Measurements from ENCODE around the gene CMTM7.

CMTM7 gene

DNA sequence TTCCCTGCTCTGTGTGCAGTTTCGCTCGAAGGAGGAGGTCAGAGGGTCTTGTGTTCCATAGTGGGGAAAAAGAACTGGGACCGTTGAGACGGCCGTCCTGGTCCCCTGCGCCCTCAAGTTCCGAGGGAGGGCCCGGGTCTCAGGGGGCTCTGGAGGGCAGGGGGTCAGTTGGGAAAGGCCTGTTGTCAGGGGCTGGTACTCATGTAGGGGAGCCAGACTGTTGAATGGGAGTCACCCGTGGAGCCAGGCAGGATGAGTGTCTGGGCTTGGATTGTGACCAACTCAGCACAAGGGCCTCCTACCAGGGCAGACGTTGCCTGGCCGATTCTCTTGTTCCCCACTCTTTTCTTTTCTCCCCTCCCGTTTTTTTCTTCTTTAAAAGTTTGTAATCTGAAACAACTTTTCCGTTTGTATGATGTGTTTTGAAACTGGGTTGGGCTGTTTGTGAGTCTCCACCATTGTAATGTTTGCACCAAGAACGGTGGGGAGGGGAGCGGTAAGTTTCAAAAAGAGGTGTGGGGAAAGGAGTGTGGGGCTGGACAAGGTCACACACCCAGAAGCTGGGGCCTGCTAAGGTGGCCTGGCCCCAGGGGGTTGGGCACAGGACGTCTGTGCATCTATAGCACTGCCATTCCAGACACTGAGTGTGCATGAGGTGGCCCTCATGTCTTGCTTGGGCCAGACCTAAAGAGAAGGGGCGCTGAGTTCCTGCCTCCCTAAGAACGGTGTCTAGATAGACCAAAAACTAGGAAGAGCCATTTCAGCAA lies 1.1 kb downstream of the CMTM7 start:
- Histone ChIP-seq H3K27ac (ENCODE audit: poor library complexity, severe bottlenecking) (peak overlapping the region; percentile 31), H3K4me3 (ENCODE audit: severe bottlenecking) (peak overlapping the region; percentile 70), H3K4me1 (ENCODE audit: insufficient read depth, poor library complexity, severe bottlenecking) (no peaks in the 10 kb centered on the region), H3K27me3 (ENCODE audit: insufficient read depth, poor library complexity, severe bottlenecking) (no peaks in the 10 kb centered on the region), H3K36me3 (ENCODE audit: low read depth) (no peaks in the 10 kb centered on the region), H3K9me3 (ENCODE audit: severe bottlenecking) (no peaks in the 10 kb centered on the region)
- peak; percentile 40; the same call in 2 of the 3 replicates for ATAC-seq (ENCODE audit: low read depth)
- TF ChIP-seq, protein P1, sequence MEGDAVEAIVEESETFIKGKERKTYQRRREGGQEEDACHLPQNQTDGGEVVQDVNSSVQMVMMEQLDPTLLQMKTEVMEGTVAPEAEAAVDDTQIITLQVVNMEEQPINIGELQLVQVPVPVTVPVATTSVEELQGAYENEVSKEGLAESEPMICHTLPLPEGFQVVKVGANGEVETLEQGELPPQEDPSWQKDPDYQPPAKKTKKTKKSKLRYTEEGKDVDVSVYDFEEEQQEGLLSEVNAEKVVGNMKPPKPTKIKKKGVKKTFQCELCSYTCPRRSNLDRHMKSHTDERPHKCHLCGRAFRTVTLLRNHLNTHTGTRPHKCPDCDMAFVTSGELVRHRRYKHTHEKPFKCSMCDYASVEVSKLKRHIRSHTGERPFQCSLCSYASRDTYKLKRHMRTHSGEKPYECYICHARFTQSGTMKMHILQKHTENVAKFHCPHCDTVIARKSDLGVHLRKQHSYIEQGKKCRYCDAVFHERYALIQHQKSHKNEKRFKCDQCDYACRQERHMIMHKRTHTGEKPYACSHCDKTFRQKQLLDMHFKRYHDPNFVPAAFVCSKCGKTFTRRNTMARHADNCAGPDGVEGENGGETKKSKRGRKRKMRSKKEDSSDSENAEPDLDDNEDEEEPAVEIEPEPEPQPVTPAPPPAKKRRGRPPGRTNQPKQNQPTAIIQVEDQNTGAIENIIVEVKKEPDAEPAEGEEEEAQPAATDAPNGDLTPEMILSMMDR (IDR thresholded peaks at IDR 0.05; ENCODE audit: poor library complexity, severe bottlenecking): no peak
- DNase-seq (ENCODE audit: low spot score): no peak

DNA sequence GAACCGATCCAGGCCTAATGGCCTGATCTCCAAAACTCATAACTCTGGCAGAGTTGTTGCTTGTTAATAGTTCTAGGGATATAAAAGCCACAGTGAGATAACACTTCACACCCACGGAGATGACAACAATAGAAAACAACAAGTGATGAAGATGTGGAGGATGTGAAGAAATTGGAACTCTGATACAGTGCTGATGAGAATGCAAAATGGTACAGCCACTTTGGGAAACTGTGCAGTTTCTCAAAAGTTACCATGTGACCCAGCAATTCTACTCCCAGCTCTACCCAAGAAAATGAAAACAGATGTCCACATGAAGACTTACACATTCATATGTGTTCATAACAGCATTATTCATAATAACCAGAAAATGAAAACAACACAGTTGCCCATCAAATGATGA lies 3.8 kb downstream of the CMTM7 start:
- TF ChIP-seq, protein P1 (IDR thresholded peaks at IDR 0.05; ENCODE audit: poor library complexity, severe bottlenecking): no peak
- ATAC-seq (ENCODE audit: low read depth): no peak
- Histone ChIP-seq H3K9me3 (ENCODE audit: severe bottlenecking) (no peaks in the 10 kb centered on the region), H3K4me1 (ENCODE audit: insufficient read depth, poor library complexity, severe bottlenecking) (no peaks in the 10 kb centered on the region), H3K27ac (ENCODE audit: poor library complexity, severe bottlenecking) (no peak overlapping the region), H3K4me3 (ENCODE audit: severe bottlenecking) (no peak overlapping the region), H3K36me3 (ENCODE audit: low read depth) (no peaks in the 10 kb centered on the region), H3K27me3 (ENCODE audit: insufficient read depth, poor library complexity, severe bottlenecking) (no peaks in the 10 kb centered on the region)
- DNase-seq (ENCODE audit: low spot score): no peak

DNA sequence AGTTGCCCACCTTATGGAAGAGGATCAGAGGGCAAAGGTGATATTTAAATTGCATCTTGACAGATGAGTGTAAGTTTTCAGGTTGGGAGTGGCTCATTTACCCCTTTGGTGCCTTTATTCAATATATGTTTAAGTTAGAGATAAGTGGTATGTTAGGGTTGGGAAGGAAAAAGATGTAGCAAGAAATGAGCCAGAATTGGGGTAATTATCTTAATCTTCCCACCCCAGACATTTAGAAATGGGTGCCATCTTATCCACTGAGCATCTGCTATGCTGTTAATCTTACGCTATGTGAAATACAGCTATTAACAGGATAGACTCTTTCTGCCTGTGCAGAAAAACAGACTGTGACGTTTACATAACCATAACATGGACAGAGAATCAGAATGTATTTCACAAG lies 6.3 kb downstream of the CMTM7 start:
- Histone ChIP-seq H3K27me3 (ENCODE audit: insufficient read depth, poor library complexity, severe bottlenecking) (no peaks in the 10 kb centered on the region), H3K36me3 (ENCODE audit: low read depth) (no peaks in the 10 kb centered on the region), H3K4me1 (ENCODE audit: insufficient read depth, poor library complexity, severe bottlenecking) (no peaks in the 10 kb centered on the region), H3K9me3 (ENCODE audit: severe bottlenecking) (no peaks in the 10 kb centered on the region), H3K27ac (ENCODE audit: poor library complexity, severe bottlenecking) (no peak overlapping the region), H3K4me3 (ENCODE audit: severe bottlenecking) (no peak overlapping the region)
- DNase-seq (ENCODE audit: low spot score): no peak
- ATAC-seq (ENCODE audit: low read depth): no peak
- TF ChIP-seq, protein P1 (IDR thresholded peaks at IDR 0.05; ENCODE audit: poor library complexity, severe bottlenecking): no peak

DNA sequence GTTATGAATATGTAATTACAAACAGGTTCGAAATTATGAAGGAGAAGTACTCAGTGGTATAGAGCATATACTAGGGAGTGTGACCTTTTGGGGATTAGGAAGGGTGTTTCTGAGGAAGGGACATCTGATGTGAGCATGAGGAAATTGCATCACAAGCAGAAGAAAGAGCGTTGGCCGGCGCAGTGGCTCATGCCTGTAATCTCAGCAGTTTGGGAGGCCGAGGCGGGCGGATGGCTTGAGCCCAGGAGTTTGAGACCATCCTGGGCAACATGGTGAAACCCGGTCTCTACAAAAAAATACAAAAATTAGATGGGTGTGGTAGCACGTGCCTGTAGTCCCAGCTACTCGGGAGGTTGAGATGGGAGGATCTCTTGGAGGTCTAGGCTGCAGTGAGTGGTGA lies 6.9 kb downstream of the CMTM7 start:
- peaks cover 3% of the 10 kb centered on the region for H3K4me1 ChIP-seq (ENCODE audit: insufficient read depth, poor library complexity, severe bottlenecking)
- H3K27me3 ChIP-seq (ENCODE audit: insufficient read depth, poor library complexity, severe bottlenecking): no peaks in the 10 kb centered on the region
- H3K36me3 ChIP-seq (ENCODE audit: low read depth): no peaks in the 10 kb centered on the region
- ATAC-seq (ENCODE audit: low read depth) (no peak), DNase-seq (ENCODE audit: low spot score) (no peak)
- H3K27ac ChIP-seq (ENCODE audit: poor library complexity, severe bottlenecking): no peak overlapping the region
- H3K4me3 ChIP-seq (ENCODE audit: severe bottlenecking): no peak overlapping the region
- TF ChIP-seq, protein P1 (IDR thresholded peaks at IDR 0.05; ENCODE audit: poor library complexity, severe bottlenecking): no peak
- no peaks in the 10 kb centered on the region for H3K9me3 ChIP-seq (ENCODE audit: severe bottlenecking)

DNA sequence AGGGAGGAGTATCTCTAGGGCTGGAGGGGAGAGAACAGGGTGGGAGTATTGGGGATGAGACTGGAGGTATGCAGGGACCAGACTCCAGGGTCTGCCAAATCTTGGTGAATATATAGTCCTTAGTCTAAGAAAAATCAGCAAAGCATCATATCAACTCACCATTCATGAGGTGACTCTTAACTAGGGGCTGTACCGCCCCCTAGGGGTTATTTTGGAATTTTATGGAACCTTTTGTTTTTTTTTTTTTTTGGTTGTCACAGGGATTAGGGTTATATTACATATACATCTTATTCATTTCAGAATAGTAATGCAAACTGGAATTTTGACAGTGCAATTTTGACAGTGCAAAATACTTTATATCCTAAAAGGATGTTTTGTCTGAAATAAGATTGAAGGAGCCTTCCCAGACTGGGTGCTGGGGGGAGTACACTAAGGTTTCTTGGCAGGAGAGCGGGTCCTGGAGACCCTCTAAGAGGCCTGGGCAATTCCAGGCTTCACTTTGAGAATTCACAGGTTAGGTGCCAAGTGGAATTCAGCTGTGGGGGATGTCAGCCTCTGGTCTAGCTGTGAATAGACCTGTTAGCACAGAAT lies 7.5 kb downstream of the CMTM7 start:
- ATAC-seq (ENCODE audit: low read depth): no peak
- no peak overlapping the region for H3K4me3 ChIP-seq (ENCODE audit: severe bottlenecking)
- H3K9me3 ChIP-seq (ENCODE audit: severe bottlenecking): no peaks in the 10 kb centered on the region
- peaks cover 4% of the 10 kb centered on the region for H3K4me1 ChIP-seq (ENCODE audit: insufficient read depth, poor library complexity, severe bottlenecking)
- H3K27me3 ChIP-seq (ENCODE audit: insufficient read depth, poor library complexity, severe bottlenecking): no peaks in the 10 kb centered on the region
- no peaks in the 10 kb centered on the region for H3K36me3 ChIP-seq (ENCODE audit: low read depth)
- no peak overlapping the region for H3K27ac ChIP-seq (ENCODE audit: poor library complexity, severe bottlenecking)
- TF ChIP-seq, protein P1 (IDR thresholded peaks at IDR 0.05; ENCODE audit: poor library complexity, severe bottlenecking): peak; percentile 57
- DNase-seq (ENCODE audit: low spot score): no peak

Measured in RWPE2 (cell line).